Measurements from ENCODE around the gene CLEC11A.

Gene CLEC11A

DNA sequence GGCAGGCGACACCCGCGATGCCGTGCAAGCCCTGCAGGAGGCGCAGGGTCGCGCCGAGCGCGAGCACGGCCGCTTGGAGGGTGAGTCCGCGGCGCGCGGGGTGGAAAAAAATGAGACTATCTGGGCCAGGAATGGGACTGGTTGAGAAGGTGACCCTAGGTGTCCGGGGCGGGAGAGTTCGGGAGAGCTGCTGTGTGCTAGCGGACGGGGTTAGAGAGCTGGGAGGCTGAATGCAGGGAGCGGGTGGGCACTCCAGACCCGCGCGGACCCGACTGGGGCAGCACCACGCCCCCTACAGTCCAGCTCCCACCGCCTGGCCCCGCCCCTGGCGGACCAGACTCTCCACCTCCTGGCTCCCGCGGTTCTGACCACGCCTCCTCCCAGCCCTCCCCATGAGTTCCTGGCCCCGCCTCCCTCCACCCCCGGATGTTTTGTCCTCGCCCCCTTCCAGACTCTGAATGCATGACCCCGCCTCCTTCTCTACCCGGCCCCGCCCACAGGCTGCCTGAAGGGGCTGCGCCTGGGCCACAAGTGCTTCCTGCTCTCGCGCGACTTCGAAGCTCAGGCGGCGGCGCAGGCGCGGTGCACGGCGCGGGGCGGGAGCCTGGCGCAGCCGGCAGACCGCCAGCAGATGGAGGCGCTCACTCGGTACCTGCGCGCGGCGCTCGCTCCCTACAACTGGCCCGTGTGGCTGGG is 1.5 kb downstream of the CLEC11A start:
- H3K4me1 ChIP-seq (ENCODE audit: control insufficient read depth, insufficient read depth, low read length): peaks cover 25% of the 10 kb centered on the region
- no peak overlapping the region for H3K27ac ChIP-seq (ENCODE audit: low read length)
- H3K27me3 ChIP-seq (ENCODE audit: control insufficient read depth in 1 of 2, insufficient read depth in 2 of 2, low read length in 2 of 2): peaks cover 30 to 39% of the 10 kb centered on the region in 2 donors
- H3K36me3 ChIP-seq (ENCODE audit: control insufficient read depth in 2 of 2, insufficient read depth in 2 of 2, low read length in 2 of 2): no peaks in the 10 kb centered on the region
- H3K9me3 ChIP-seq (ENCODE audit: control insufficient read depth in 2 of 2, low read length in 2 of 2): no peaks in the 10 kb centered on the region
- H3K4me3 ChIP-seq (ENCODE audit: low read length in 2 of 2): peak overlapping the region; percentile 70 to 78
- peak overlapping the region; percentile 68 to 75 for H3K9ac ChIP-seq (ENCODE audit: low read length in 2 of 2)

DNA sequence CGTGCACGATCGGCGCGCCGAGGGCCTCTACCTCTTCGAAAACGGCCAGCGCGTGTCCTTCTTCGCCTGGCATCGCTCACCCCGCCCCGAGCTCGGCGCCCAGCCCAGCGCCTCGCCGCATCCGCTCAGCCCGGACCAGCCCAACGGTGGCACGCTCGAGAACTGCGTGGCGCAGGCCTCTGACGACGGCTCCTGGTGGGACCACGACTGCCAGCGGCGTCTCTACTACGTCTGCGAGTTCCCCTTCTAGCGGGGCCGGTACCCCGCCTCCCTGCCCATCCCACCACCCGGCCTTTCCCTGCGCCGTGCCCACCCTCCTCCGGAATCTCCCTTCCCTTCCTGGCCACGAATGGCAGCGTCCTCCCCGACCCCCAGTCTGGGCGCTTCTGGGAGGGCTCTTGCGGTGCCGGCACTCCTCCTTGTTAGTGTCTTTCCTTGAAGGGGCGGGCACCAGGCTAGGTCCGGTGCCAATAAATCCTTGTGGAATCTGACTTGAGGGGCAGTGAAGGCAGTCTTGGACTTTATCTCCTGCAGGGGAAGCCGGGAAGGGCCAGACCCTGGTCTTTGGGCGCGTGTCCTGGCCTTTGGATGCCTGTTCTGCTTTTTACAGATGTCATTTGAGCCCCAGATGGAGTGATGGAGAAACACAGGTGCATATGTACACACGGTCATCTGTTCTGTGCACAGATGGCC is 2.2 kb downstream of the CLEC11A start:
- Histone ChIP-seq H3K27me3 (ENCODE audit: control insufficient read depth in 1 of 2, insufficient read depth in 2 of 2, low read length in 2 of 2) (peaks cover 29 to 36% of the 10 kb centered on the region in 2 donors), H3K4me3 (ENCODE audit: low read length in 2 of 2) (peak overlapping the region; percentile 67 to 78), H3K9ac (ENCODE audit: low read length in 2 of 2) (peak overlapping the region; percentile 68 to 75), H3K27ac (ENCODE audit: low read length) (no peak overlapping the region), H3K4me1 (ENCODE audit: control insufficient read depth, insufficient read depth, low read length) (peaks cover 25% of the 10 kb centered on the region), H3K9me3 (ENCODE audit: control insufficient read depth in 2 of 2, low read length in 2 of 2) (no peaks in the 10 kb centered on the region), H3K36me3 (ENCODE audit: control insufficient read depth in 2 of 2, insufficient read depth in 2 of 2, low read length in 2 of 2) (no peaks in the 10 kb centered on the region)

DNA sequence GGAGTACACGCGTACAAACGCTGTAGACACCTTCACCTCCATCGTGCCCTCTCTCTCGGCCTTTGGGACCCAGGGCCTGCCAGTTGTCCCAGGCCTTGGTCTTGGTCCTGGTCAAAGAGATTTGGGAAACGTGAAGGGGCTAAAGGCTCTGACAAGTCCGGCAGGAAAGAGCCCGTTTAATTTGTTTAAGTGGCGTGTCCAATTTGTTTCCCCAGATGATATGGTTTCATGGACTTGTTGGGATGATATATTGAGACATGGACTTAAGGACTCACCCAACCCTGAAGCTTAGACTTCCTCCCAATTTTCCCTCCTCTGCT is 2.7 kb downstream of the CLEC11A start:
- Histone ChIP-seq H3K9me3 (ENCODE audit: control insufficient read depth in 2 of 2, low read length in 2 of 2) (no peaks in the 10 kb centered on the region), H3K27me3 (ENCODE audit: control insufficient read depth in 1 of 2, insufficient read depth in 2 of 2, low read length in 2 of 2) (peaks cover 26 to 35% of the 10 kb centered on the region in 2 donors), H3K9ac (ENCODE audit: low read length in 2 of 2) (peak overlapping the region in 1 of 2 donors; percentile 75), H3K27ac (ENCODE audit: low read length) (no peak overlapping the region), H3K4me3 (ENCODE audit: low read length in 2 of 2) (peak overlapping the region; percentile 67 to 78), H3K36me3 (ENCODE audit: control insufficient read depth in 2 of 2, insufficient read depth in 2 of 2, low read length in 2 of 2) (no peaks in the 10 kb centered on the region), H3K4me1 (ENCODE audit: control insufficient read depth, insufficient read depth, low read length) (peaks cover 25% of the 10 kb centered on the region)

DNA sequence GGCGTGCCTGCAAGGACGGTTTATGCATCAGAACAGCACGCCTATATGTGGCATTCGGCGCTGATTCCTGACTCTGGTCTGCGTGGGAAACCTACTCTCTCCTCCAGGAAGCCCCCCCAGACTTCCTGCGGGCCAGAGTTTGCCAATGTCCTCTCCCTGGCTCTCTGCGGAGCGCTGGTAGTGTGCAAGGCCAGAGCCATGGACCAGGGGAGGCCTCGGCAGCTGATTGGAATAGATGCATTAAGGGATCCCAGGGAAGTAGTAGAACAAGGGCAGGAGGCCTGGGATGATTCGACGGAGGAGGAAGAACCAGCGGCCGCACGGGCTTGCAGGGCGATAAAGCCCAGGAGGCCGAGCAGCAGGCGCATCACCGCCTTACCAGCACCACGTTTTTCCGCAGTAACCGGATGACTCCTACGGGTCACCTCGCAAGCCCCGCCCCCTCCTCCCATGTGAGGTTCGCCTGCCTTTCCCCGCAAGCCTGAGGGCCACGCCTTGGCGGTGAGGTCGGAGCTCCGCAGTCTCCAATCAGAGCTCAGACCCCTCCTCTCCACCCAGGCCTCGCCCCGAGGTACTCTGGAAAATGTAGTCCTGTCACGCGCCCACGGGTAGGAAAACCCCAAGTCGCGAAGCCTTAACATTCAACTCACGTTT is 5.0 kb downstream of the CLEC11A start:
- peak overlapping the region in 1 of 2 donors; percentile 22 for H3K4me3 ChIP-seq (ENCODE audit: low read length in 2 of 2)
- no peaks in the 10 kb centered on the region for H3K9me3 ChIP-seq (ENCODE audit: control insufficient read depth in 2 of 2, low read length in 2 of 2)
- peaks cover 22% of the 10 kb centered on the region for H3K4me1 ChIP-seq (ENCODE audit: control insufficient read depth, insufficient read depth, low read length)
- no peak overlapping the region for H3K27ac ChIP-seq (ENCODE audit: low read length)
- peaks cover 21 to 27% of the 10 kb centered on the region in 2 donors for H3K27me3 ChIP-seq (ENCODE audit: control insufficient read depth in 1 of 2, insufficient read depth in 2 of 2, low read length in 2 of 2)
- no peak overlapping the region for H3K9ac ChIP-seq (ENCODE audit: low read length in 2 of 2)
- H3K36me3 ChIP-seq (ENCODE audit: control insufficient read depth in 2 of 2, insufficient read depth in 2 of 2, low read length in 2 of 2): no peaks in the 10 kb centered on the region

DNA sequence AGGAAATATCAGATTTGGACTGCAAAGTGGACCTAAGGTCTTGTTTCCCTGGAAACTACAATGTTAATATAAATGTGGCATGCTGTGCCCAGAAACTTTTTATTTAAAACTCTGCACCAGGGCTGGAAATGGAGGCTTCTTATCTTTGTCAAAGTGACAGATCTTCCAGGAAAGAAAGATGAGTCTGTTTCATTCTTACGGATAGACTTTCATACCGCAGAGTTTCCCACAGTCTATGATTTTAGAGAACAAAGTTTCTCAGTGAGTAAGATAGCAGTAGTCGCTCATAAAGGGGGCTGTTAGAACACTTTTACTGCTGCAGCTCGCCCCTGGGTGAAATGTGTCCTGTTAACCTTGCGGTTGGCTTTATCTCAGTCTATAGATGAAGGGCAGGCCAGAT is 6.7 kb downstream of the CLEC11A start:
- Histone ChIP-seq H3K36me3 (ENCODE audit: control insufficient read depth in 2 of 2, insufficient read depth in 2 of 2, low read length in 2 of 2) (no peaks in the 10 kb centered on the region), H3K27me3 (ENCODE audit: control insufficient read depth in 1 of 2, insufficient read depth in 2 of 2, low read length in 2 of 2) (peaks cover 16 to 24% of the 10 kb centered on the region in 2 donors), H3K27ac (ENCODE audit: low read length) (no peak overlapping the region), H3K9me3 (ENCODE audit: control insufficient read depth in 2 of 2, low read length in 2 of 2) (no peaks in the 10 kb centered on the region), H3K4me3 (ENCODE audit: low read length in 2 of 2) (no peak overlapping the region), H3K4me1 (ENCODE audit: control insufficient read depth, insufficient read depth, low read length) (peaks cover 14% of the 10 kb centered on the region), H3K9ac (ENCODE audit: low read length in 2 of 2) (no peak overlapping the region)

DNA sequence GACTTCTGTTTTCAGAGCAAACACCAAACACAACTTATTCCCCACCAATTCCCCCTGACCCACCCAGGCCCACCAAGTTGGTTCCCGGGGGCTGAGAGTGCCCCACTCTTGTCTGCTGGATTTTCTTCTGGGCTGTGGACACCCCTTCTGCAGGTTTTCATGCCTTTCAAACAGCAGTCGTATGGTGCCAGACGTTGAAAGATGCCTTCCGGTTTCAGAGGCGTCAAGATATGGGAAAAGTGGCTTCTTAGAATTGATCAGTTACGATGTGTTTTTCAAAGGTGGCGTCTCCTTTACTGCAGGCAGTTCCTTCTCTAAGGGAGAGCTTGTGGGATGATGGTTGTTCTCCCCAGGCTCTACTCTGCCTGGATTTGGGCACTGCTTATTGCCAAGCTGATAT is 12.7 kb downstream of the CLEC11A start:
- H3K27ac ChIP-seq (ENCODE audit: low read length): no peak overlapping the region
- no peaks in the 10 kb centered on the region for H3K36me3 ChIP-seq (ENCODE audit: control insufficient read depth in 2 of 2, insufficient read depth in 2 of 2, low read length in 2 of 2)
- H3K9me3 ChIP-seq (ENCODE audit: control insufficient read depth in 2 of 2, low read length in 2 of 2): no peaks in the 10 kb centered on the region
- H3K27me3 ChIP-seq (ENCODE audit: control insufficient read depth in 1 of 2, insufficient read depth in 2 of 2, low read length in 2 of 2): peaks cover 17 to 18% of the 10 kb centered on the region in 2 donors
- no peaks in the 10 kb centered on the region for H3K4me1 ChIP-seq (ENCODE audit: control insufficient read depth, insufficient read depth, low read length)
- H3K4me3 ChIP-seq (ENCODE audit: low read length in 2 of 2): no peak overlapping the region
- H3K9ac ChIP-seq (ENCODE audit: low read length in 2 of 2): no peak overlapping the region

DNA sequence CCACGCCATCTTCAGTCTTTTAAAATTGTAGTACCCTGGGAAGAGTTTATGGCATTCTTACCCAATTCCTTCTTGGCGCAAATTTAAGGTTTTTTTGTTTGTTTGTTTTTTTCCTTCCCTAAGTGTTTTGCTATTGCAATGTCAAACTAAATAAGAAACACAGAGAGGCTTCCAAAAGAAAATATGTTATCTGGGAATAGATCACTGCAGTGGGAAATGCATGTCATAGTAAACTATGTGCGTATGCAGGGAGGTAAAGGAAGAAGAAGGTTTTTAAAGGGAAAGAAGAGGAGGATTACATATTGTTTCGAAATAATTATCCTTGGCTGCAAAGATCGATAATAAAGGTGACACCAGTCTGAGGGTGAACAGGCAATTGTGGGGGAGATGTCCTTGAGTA is 13.2 kb downstream of the CLEC11A start:
- no peak overlapping the region for H3K4me3 ChIP-seq (ENCODE audit: low read length in 2 of 2)
- no peak overlapping the region for H3K9ac ChIP-seq (ENCODE audit: low read length in 2 of 2)
- peaks cover 17 to 20% of the 10 kb centered on the region in 2 donors for H3K27me3 ChIP-seq (ENCODE audit: control insufficient read depth in 1 of 2, insufficient read depth in 2 of 2, low read length in 2 of 2)
- no peaks in the 10 kb centered on the region for H3K36me3 ChIP-seq (ENCODE audit: control insufficient read depth in 2 of 2, insufficient read depth in 2 of 2, low read length in 2 of 2)
- H3K4me1 ChIP-seq (ENCODE audit: control insufficient read depth, insufficient read depth, low read length): no peaks in the 10 kb centered on the region
- H3K9me3 ChIP-seq (ENCODE audit: control insufficient read depth in 2 of 2, low read length in 2 of 2): no peaks in the 10 kb centered on the region
- no peak overlapping the region for H3K27ac ChIP-seq (ENCODE audit: low read length)

DNA sequence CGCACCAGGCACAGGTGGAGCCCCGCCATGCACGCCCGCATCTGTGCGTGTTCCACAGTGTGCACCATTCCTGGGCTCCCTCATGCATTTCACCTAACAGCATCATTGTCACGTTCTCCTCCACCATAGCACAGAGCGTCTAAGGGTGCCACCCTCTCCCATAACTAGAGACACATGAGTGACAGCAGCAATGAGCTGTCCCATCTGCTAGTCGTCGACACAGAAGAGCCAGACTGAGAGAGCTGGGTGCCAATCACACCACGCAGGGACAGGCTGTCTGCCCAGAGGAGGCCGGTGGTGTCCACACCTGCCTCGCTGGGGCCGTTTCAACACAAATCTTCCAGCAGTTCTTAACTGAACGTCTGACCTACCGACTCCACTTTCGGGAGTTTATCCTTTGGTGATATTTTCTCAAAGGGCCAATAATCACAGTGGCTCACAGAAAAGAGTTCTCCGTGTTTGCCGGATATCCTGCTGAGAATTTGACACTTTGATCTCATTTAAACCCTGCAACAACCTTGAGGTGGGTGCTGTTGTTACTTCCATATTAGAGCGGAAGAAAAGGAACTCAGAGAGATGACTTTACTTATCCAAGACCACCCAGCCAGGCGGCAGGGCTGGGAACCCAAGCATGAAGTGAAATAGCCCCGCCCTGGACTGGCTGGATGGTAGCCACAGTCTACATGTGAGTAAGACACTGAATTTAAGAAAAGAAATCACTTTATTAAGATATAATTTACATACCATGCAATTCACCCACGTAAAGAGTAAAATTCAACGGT is 16.2 kb downstream of the CLEC11A start:
- no peak overlapping the region for H3K4me3 ChIP-seq (ENCODE audit: low read length in 2 of 2)
- H3K36me3 ChIP-seq (ENCODE audit: control insufficient read depth in 2 of 2, insufficient read depth in 2 of 2, low read length in 2 of 2): no peaks in the 10 kb centered on the region
- H3K27ac ChIP-seq (ENCODE audit: low read length): no peak overlapping the region
- H3K4me1 ChIP-seq (ENCODE audit: control insufficient read depth, insufficient read depth, low read length): no peaks in the 10 kb centered on the region
- H3K9ac ChIP-seq (ENCODE audit: low read length in 2 of 2): no peak overlapping the region
- H3K27me3 ChIP-seq (ENCODE audit: control insufficient read depth in 1 of 2, insufficient read depth in 2 of 2, low read length in 2 of 2): peaks cover 16 to 19% of the 10 kb centered on the region in 2 donors
- no peaks in the 10 kb centered on the region for H3K9me3 ChIP-seq (ENCODE audit: control insufficient read depth in 2 of 2, low read length in 2 of 2)

DNA sequence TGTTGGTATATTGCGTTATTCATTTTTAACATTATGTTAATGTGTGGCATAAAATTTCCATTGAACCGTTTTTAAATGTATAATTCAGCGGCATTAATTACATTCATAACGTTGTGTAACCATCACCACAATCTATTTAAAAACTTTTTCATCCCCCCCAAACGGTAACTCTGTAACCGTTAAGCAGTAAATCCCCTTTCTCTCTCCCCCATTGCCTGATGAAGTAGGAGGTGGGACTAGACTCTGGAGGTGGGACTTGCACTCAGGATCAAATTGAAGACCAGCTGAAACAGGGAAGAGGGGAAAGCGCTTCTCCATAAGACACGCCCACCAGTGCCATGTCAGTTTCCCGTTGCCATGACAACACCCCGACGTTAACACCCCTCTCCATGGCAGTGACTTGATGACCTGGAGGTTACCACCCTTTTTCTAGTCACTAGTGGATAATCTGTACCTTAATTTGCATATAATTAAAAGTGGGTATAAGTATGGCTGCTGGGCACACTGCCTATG is 16.8 kb downstream of the CLEC11A start:
- no peaks in the 10 kb centered on the region for H3K36me3 ChIP-seq (ENCODE audit: control insufficient read depth in 2 of 2, insufficient read depth in 2 of 2, low read length in 2 of 2)
- no peaks in the 10 kb centered on the region for H3K4me1 ChIP-seq (ENCODE audit: control insufficient read depth, insufficient read depth, low read length)
- peaks cover 16 to 19% of the 10 kb centered on the region in 2 donors for H3K27me3 ChIP-seq (ENCODE audit: control insufficient read depth in 1 of 2, insufficient read depth in 2 of 2, low read length in 2 of 2)
- H3K4me3 ChIP-seq (ENCODE audit: low read length in 2 of 2): no peak overlapping the region
- H3K9me3 ChIP-seq (ENCODE audit: control insufficient read depth in 2 of 2, low read length in 2 of 2): no peaks in the 10 kb centered on the region
- no peak overlapping the region for H3K27ac ChIP-seq (ENCODE audit: low read length)
- no peak overlapping the region for H3K9ac ChIP-seq (ENCODE audit: low read length in 2 of 2)

DNA sequence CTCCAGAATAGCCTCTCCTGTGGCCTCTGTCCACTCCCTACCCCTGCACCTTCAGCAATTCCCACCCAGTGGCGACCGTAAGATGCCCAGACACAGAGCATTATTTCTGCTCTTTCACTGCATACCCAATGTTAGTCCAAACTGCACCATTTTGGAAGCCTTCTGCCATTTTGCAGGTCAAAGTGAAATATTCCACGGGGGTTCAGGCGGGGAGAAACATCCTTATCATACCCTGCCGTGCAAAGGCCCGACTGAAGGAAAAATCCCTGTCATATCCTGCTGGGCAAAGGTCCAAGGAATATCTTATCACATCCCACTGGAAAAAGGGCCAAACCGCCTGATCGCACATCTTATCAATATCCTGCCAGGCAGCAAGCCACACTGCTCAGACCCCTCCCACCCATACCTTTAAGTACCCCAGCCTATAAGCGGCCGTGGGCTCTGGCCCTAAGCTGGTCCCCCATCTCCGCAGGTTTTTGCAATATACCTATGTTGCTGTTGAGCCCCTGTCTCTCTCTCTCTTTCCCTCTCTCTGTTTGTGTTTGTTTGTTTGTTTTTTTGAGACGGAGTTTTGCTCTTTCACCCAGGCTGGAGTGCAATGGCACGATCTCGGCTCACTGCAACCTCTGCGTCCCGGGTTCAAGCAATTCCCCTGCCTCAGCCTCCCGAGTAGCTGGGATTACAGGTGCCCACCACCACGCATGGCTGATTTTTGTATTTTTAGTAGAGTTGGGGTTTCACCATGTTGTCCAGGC is 18.2 kb downstream of the CLEC11A start:
- Histone ChIP-seq H3K4me3 (ENCODE audit: low read length in 2 of 2) (no peak overlapping the region), H3K9me3 (ENCODE audit: control insufficient read depth in 2 of 2, low read length in 2 of 2) (no peaks in the 10 kb centered on the region), H3K27me3 (ENCODE audit: control insufficient read depth in 1 of 2, insufficient read depth in 2 of 2, low read length in 2 of 2) (peaks cover 15 to 16% of the 10 kb centered on the region in 2 donors), H3K27ac (ENCODE audit: low read length) (no peak overlapping the region), H3K9ac (ENCODE audit: low read length in 2 of 2) (no peak overlapping the region), H3K36me3 (ENCODE audit: control insufficient read depth in 2 of 2, insufficient read depth in 2 of 2, low read length in 2 of 2) (no peaks in the 10 kb centered on the region), H3K4me1 (ENCODE audit: control insufficient read depth, insufficient read depth, low read length) (no peaks in the 10 kb centered on the region)
